ENCODE data around the gene ZNF423.

The ZNF423 gene

GRCh38 chr16:49869731-49870130 lies 13.8 kb upstream of the ZNF423 start:
- DNase-seq, result no peak

- DNase-seq, result no peak
These were observed 12.1 kb upstream of the ZNF423 start for GRCh38 chr16:49867796-49868668.

GRCh38 chr16:49867234-49867633 lies 11.3 kb upstream of the ZNF423 start:
- DNase-seq, result no peak

DNA sequence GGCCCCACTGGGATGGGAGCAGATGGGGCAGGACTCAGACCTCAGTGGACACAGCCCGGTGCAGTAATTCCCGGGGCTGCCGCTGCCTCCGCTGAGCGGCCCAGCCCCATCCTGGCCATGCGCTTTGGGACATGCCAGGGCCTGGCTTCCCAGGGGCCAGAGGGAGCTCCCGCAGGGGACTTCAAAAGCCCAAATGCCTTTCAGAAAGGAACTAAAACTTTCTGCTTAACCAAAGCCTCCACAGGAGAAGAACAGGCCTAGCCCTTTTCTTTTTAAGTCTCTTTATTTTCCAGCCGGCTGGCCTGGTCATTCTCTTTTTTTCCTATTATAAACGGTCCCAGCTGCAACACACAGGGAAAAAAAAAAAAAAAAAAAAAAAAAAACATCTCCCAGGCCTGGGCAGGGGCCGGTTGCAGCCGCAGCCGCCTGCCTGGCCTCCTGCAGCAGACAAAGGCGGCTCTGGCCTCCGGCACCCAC lies 10.7 kb upstream of the ZNF423 start:
- DNase-seq, result no peak

DNA sequence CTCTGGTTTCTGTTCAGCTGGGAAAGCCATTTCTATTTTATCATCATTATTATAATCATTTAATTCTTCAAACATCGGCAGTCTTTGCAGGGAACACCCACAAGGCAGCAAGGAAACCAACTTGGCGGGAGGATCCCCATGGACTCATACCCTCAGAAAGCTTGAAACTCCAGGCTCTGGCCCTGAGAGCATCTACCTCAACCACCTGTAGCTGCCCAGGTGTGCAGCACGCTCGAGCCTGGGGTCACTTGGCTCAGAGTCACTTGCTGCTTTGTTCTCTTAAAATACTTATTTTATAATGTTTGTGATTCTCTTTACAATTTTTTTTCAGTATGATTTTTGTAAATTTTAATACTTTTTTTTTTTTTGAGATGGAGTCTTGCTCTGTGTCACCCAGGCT lies 6.8 kb upstream of the ZNF423 start:
- DNase-seq, result no peak

- no peak for DNase-seq
These were observed 5.4 kb upstream of the ZNF423 start for GRCh38 chr16:49861299-49861698.

GRCh38 chr16:49860593-49860992 lies 4.7 kb upstream of the ZNF423 start:
- no peak for DNase-seq

DNA sequence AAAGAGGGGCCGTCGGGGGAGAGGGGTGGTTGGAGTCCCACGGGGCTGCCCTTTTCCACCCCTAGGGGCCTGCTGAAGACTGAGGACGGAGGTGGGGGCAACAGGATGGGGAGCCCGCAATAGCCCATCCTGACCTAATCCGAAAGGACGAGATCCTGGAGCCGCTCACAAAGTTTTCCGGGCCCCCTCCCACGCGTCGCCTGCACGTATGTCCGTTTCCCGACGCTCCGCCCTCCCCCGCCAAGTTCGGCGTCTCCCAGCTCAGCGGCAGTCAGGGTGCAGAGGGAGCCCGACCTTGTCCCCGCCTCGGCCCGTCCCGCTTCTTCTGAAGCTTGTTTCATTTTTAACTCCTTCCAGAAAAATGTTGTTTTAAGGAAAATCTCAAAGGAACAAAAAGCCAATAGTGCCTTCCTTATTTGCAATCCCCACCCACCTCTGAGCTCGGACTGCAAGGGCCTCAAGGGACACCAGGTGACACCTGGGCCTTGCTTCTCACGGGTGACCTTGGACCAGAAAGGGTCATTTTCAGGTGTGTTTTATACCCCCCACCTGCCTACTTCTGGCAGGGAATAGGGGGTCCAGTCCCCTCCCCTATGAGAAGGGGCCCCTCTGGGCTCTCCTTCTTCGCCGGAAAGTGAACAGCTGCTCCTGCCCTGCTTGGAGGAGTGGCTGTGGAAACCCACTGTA lies 3.4 kb upstream of the ZNF423 start:
- DNase-seq, result no peak

DNA sequence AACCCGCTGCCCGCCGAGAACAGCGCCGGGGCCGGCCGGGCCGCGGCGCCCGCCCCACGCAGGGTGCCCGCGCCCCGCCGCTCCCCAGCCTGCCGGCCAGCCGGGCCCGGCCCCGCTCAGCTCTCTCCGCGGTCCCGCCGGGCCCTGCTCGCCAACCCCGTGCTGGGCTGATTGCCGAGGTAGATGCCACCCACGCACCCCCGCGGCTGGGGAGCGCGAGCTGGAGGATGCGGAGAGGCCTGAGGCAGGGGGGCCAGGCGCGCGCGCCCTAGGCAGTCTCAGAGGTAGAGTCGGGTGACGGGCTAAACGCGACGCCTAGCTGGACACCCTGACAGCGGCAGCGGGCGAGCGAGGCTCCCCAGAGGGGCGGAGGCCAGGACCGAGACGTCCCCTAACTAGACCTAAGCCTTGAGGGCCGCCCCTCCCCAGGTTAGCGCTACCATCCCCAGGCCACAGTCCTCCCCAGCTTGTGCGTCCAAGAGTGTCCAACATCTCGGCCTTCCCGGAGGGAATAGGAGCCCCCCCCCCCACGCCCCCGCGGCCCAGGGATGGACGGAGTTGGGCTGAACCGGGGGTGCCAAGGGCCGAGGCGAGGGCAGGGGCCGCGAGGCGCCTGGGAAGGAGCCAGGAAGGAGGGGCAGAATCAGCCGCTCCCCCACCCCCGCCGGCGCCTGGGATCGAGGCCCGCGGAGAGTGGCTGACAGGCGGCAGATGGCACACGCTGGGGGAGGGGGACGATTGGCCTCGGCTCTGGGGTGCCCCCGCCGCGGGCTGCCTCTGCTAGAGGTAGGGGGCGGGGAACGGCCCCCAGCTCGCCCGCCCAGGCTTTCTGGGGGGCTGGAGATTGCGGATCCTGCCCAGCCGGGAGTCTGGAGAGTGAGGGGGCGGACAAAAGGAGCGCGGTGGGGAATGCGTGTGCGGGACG lies 2.5 kb upstream of the ZNF423 start:
- peak; percentile 75 for DNase-seq

DNA sequence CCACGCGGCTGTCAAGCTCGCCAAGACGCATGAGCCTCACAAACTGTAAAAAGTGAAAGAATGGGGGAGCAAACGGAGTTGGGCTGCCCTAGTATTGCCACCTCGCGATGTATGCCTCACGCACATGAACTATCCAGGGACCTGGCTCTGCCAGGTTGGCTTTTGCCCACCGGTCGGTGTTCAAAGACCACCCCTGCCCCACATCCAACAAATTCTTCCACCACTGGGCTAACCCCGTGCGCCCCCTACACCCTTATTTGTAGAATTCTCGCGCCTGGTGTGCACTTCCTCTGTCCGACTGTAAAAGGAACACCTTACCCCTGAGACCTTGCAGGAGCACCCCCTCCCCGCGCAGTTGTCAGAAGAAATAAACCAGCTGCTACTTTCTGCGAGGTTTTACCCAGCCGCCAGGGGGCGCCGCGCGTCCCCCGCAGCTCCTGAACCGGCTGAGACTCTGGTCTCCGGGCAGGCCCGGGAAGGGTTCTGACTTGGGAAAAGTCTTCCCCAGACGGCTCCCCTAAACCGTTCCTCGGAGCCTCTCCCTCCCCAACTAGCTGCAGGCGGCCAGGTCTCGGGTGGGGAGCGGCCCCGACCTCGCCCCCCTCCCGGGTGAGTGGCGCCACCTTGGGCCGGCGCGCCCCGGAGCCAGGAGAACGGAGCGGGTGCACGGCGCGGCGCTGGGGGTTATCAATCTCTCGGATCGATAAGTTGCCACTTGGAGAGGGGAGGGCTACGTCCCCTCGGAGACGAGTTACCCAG lies 1.7 kb upstream of the ZNF423 start:
- peak; percentile 87 for DNase-seq

GRCh38 chr16:49856672-49857330 lies 889 bp upstream of the ZNF423 start:
- peak; percentile 88 for DNase-seq

DNA sequence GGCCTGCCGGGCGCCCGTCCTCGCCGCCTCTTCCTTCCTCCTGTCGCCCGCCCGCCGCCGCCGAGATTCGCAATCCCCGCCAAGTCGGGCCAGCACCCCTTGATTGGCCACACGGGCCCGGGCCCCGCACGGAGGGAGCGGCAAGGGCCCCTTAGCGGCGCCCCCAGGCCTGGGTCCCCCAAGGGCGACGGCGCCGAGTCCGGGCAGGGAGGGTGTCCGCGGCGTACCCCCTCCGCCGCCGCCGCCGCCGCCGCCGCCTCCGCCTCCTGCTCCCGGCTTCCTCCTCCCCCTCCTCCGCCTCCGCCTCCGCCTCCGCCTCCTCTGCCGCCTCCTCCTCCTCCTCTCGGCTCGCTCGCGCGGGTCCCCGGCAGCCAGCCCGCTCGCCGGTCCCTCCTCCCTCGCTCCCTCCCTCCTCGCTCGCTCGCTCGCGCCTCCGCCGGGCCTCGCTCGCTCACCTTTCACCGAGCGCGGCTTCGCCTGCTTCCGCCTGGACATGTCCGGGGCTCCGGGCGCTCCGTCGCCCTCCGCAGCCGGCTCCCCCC lies 561 bp downstream of the ZNF423 start:
- DNase-seq, result peak; percentile 95

DNA sequence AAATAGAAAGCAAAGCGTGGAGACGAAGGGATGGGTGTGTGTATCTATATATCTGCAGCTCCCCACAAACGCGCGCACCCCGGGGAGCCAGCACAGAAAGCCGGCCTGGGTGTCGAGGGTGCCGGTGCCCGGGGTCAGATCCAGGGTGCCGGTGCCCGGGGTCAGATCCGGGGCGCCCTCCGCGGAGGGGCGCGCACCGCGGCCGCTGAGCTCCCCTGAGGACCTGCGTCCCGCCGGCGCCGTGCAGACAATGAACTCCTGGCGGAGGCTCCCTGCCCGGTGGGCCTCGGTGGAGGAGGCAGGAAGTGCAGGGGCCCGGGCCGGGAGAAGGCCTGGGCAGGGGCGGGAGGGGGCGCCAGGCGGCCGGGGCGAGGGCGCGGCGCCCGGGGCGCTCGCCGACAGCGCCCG lies 1.1 kb downstream of the ZNF423 start:
- DNase-seq, result peak; percentile 74

- DNase-seq, result peak; percentile 81
These were observed 1.6 kb downstream of the ZNF423 start for GRCh38 chr16:49854188-49854795.

GRCh38 chr16:49852279-49852678 lies 3.6 kb downstream of the ZNF423 start:
- no peak for DNase-seq

- no peak for DNase-seq
These were observed 4.5 kb downstream of the ZNF423 start for GRCh38 chr16:49851468-49851787.

DNA sequence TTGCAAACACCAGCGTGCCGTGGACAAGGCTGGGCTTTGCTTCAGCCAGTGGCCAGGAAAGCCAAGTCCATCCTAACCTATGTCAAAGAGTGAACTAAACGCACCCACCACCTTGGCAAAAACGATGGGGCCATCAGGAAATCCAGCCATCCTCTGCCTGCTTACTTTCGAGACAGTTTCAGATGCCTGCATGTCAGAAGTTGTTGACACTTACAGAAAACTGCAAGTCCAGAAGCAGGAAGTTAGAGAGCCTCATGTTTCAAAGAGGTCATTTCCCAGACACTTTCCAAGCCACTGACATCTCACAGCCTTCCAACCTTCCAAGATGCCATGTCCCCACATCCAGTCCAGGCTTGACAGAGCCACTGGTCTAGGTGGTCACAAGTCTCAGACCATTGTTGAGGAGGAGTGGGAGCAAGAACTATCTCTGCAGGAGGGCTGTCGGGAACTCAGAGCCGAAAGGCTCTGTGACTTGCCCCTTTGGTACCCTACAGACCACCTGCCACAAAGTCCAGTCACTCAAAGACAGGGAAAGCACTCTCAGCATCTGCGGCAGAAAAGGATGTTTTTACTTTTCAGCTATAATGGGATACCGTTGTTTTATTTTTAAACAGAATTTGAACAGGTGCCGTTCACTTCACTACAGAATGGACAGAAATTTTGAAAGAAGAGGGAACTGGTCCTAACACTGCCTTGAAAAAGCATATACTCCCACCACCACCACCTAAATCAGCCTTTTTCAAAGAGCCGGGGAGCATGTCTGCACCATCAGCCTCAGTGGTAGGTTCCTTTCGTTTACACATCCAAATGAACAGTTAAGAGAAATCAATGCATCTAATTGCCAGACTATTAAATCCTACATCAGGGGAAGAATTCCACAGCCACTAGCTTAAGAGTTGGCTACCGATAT lies 5.1 kb downstream of the ZNF423 start:
- DNase-seq, result no peak

GRCh38 chr16:49849754-49850108 lies 6.2 kb downstream of the ZNF423 start:
- no peak for DNase-seq

DNA sequence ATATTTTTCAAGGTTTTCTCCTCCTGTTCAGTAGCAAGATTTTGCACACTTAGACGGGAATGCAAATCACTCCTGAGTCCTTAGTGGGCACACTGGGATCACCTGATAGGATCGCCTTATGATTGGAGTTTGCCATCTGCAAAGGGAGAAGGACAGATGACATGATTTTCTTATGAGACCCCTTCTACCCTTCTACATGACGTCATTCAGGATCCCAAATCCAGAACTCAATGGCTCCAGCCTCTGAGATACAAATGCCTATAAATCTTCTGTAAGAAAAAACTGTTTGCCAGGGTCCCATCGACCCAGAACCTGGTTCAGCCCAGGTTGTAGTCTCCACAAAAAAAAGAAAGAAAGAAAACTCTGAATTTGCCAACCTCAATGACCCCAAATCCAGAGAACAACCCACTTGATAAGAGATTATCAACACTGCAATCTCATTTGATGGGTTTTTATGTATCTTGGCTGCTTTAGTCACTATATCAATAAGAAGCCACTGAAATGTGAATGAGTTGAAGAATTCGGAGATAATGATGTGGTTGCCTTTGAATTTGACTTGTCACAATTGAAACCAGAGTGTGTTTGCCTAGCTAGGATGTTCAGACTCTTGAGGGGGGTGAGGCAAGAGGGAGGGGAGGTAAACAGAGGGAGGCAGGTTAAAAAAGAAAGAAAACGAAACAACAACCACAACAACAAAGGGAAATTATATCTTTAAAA lies 6.7 kb downstream of the ZNF423 start:
- DNase-seq, result no peak

Data from islet precursor cell (in vitro differentiated cells).